Heart left ventricle (tissue), 13 donors: ENCODE results near the gene BAG2.

Experiments
- CTCF ChIP-seq, 12 donors: fragments of 200-600 bp; sonication (generic) in 4 of 12; IDR thresholded peaks; one replicate each; pipeline versions ENCODE4 v1.5.0 to v1.8.0; 2018 to 2022; ENCODE audit warnings: antibody characterized with exemption in 12 of 12, mild to moderate bottlenecking in 5 of 12
- POLR2A ChIP-seq, 2 donors: fragments of 450-650 bp; IDR thresholded peaks; one replicate each; pipeline ENCODE4 v1.6.1; 2017; ENCODE audit warnings: antibody characterized with exemption in 2 of 2, mild to moderate bottlenecking in 2 of 2, moderate library complexity in 2 of 2
- donor health status: ischemic (EF 13 %, LVEDD 7.1; RV severe dilation, severe dysfunction).
- donor health status: DM: no; HTN: yes; CAD: no.
- donor health status: DM: no; HTN: no; CAD: no.
- donor health status: ischemic (EF 25% LVEDD 6.9; RV normal size, moderate dysfunction).
- donor health status: ischemic (EF 25% LVEDD 5.7; RV mildly dilated, moderate dysfunction).
- donor health status: ischemic (EF 35%, LVEDD 5.7; RV mildly dilated, moderate dysfunction).
- donor health status: nonischemic (EF 11% LVEDD 7.7; RV severe dilation, severe dysfunction).
- donor health status: DM: yes; HTN: yes; CAD: no.
- donor health status: PGD.
- donor health status: ischemic (EF 29% LVEDD 5.4; RV normal size, mild dysfunction).
- donor health status: nonischemic (EF 23%, LVEDD 6.1; RV moderate dilation, normal function).

GRCh38 chr6:57210060-57210459 is 37.9 kb downstream of the BAG2 start:
- TF ChIP-seq CTCF (IDR thresholded peaks at IDR 0.05): no peak
- no peak for TF ChIP-seq POLR2A (IDR thresholded peaks at IDR 0.05)
